GM21528 (cell line): ENCODE results near the gene EIF4ENIF1.
A peak's percentile ranks its signal among the peaks of the same experiment; 100 is the strongest.
"Not testable (repeated sequence)": the region's sequence is repeated elsewhere in the genome, so short reads cannot be mapped to it uniquely, and the experiment has no call there.

Experiments
- ATAC-seq: cut with Tn5 transposase; IDR thresholded peaks from one replicate; pipeline ENCODE4 v1.9.1; 2021; ENCODE audit warnings: mild to moderate bottlenecking, moderate library complexity; ENCODE audit not compliant: unreplicated experiment, low FRiP score

The EIF4ENIF1 gene, protein sequence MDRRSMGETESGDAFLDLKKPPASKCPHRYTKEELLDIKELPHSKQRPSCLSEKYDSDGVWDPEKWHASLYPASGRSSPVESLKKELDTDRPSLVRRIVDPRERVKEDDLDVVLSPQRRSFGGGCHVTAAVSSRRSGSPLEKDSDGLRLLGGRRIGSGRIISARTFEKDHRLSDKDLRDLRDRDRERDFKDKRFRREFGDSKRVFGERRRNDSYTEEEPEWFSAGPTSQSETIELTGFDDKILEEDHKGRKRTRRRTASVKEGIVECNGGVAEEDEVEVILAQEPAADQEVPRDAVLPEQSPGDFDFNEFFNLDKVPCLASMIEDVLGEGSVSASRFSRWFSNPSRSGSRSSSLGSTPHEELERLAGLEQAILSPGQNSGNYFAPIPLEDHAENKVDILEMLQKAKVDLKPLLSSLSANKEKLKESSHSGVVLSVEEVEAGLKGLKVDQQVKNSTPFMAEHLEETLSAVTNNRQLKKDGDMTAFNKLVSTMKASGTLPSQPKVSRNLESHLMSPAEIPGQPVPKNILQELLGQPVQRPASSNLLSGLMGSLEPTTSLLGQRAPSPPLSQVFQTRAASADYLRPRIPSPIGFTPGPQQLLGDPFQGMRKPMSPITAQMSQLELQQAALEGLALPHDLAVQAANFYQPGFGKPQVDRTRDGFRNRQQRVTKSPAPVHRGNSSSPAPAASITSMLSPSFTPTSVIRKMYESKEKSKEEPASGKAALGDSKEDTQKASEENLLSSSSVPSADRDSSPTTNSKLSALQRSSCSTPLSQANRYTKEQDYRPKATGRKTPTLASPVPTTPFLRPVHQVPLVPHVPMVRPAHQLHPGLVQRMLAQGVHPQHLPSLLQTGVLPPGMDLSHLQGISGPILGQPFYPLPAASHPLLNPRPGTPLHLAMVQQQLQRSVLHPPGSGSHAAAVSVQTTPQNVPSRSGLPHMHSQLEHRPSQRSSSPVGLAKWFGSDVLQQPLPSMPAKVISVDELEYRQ

GRCh38 chr22:31489632-31490495, at the start of gene EIF4ENIF1:
EIF4ENIF1 (minus strand) TSS chr22:31489842; CDS start chr22:31488718, 1,124 bp downstream.
- ATAC-seq, result peak; percentile 42

DNA sequence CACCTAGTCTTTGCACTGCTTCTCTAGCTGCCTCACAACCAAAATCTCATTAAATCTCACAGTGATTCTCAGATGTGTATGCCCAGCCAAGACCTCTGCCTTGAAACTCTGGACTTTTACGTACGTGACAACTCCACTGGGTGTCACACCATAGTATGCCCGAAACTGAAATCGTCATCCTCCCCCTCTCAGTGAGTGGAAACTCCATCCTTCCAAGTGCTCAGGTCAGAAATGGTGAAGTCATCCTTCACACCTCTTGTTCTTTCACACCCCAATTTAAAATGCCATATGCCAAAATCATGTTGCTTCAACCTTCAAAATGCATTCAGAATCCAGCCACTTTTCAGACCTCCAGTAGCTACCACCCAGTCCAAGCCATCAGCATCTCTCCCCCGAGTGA, 49.2 kb upstream of the EIF4ENIF1 start:
- no peak for ATAC-seq

DNA sequence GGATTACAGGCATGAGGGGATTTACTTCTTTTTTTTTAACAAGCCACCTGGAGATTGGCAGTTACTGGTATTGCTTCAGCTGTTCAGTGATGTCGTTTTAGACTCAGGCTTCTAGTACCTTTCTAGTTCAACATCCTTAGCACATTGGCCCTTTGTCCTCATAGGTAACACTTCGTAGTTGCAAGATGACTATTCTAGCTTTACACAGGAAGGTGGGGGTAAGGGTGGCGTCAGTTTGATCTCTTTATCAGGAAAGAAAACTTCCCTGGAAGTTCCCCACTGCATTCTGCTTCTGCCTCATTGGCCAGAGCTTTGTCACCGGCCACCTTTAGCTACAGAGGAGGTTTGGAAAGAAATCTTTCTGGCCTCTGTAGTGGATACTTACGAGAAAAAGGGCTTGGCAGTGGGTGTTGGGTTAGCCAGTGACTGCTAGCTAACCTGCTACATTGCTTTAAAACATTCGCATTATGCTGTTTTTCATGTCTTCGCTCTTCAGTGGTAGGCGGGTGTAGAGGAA, 47.4 kb upstream of the EIF4ENIF1 start:
- no peak for ATAC-seq

DNA sequence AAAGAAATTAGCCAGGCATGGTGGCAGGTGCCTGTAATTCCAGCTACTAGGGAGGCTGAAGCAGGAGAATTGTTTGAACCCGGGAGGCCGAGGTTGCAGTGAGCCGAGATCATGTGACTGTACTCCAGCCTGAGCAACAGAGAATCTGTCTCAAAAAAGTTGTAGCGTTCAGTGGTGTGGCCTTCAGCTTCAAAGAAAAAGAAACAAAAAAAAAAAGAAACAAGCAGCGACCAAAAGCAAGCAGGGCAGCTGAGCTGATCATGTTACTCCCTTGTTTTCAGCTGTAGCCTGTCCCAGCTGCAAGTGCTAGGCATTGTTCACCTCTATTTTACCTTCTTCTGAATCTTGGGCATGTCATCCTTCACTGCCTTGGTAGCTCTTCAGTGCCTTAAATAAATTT, 43.7 kb upstream of the EIF4ENIF1 start:
- ATAC-seq, result no peak

DNA sequence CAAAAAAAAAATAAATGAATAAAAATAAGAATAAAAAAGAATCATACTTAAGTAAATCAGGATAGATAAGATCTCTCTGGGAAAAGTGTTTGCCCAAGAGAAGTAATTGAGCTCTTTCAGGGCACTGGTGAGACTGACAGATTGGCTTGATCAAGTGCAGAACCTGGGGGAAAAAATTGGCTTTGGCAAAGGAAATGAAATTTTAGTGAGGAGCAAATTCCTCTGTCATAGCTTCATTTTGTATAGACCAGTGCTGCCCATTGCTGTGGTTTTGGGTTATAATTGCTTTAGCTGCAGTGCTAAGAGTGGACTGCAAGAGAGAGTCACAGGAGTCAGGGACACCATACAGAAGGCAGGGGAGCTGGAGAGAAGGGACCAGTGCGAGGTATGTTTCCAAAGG, 42.4 kb upstream of the EIF4ENIF1 start:
- no peak for ATAC-seq

DNA sequence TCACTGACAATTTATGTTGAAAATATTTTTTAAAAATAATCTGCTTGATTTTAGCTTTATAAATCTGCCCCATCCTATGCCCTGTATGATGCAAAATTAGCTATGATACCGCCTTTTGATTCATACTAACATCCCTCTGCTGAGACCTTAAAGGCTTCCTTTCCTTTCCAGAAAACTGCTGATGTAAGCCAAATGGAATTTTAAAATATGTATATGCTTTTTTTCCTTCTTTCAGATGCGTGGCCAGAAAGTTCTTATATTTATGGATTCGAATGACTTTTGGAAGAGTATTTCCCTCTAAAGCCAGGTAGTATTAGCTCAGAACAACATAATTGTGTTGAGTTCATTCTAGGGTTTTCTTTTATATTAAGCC, 41.2 kb upstream of the EIF4ENIF1 start:
- no peak for ATAC-seq

DNA sequence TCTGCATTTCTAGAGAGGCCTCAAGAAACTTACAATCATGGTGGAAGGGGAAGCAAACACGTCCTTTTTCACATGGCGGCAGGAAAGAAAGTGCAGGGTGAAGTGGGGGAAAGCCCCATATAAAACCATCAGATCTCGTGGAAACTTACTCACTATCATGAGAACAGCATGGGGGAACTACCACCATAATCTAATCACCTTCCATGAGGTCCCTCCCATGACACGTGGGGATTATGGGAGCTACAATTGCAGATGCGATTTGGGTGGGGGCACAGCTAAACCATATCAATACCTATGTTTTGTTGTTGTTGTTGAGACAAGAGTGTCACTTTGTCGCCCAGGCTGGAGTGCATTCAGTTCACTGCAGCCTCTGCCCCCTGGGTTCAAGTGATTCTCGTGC, 36.6 kb upstream of the EIF4ENIF1 start:
- no peak for ATAC-seq

DNA sequence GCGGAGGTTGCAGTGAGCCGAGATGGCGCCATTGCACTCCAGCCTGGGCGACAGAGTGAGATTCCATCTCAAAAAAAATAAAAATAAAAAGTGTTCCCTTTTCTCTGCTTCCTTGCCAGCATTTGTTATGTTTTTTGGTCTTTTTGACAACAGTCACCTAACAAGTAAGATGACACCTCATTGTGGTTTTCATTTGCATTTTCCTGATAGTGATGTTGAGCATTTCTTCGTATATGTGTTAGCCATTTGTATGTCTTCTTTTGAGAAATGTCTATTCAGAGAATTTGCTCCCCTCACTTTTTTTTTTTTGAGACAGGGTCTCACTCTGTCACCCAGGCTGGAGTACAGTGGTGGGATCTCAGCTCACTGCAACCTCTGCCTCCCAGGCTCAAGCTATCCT, 34.5 kb upstream of the EIF4ENIF1 start:
- not testable (repeated sequence) for ATAC-seq

DNA sequence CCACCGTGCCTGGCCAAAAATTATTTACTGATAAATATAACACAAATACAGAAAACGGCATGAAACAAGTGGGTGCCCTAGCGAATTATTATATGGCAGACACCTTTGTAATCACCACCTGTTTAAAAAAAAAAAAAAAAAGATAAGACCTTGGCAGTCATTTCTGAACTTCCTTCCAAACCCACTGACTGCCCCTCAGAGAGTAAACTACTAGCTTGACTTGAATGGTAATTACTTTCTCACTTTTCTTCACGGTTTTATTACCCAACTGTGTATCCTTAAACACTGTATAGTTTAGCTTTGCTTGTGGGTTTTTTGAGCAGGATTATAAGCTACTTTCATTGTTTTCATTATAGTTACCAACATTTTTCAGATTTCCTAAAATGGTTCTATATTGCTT, 30.4 kb upstream of the EIF4ENIF1 start:
- ATAC-seq, result no peak

GRCh38 chr22:31509061-31509762, 19.6 kb upstream of the EIF4ENIF1 start:
- no peak for ATAC-seq

DNA sequence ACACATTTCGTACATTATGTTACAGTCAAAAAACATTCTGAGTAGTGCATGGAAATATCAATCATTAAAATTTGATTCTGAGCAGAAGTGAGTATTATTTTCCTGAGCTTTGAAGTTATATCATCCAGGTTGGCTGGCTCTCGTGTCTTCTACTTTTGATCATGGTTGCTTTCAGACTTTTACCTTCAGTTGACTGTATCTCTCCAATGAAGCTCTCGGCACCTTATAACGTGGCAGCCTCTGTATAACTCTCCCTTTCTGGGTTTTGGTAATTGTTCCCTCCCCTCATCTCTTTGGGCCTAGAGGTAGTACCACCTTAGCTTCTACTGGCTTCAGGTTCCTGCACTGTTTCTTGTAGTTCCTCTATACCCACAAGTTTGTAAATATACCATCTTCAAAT, 18.9 kb upstream of the EIF4ENIF1 start:
- no peak for ATAC-seq

DNA sequence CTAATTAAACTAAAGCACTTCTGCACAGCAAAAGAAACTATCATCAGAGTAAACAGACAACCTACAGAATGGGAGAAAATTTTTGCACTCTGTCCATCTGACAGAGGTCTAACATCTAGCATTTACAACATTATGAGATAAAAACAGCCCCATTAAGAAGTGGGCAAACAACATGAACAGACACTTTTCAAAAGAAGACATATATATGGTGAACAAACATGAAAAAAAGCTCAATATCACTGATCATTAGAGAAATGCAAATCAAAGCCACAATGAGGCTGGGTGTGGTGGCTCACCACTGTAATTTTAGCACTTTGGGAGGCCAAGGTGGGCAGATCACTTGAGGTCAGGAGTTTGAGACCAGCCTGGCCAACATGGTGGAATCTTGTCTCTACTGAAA, 17.9 kb upstream of the EIF4ENIF1 start:
- ATAC-seq, result not testable (repeated sequence)

DNA sequence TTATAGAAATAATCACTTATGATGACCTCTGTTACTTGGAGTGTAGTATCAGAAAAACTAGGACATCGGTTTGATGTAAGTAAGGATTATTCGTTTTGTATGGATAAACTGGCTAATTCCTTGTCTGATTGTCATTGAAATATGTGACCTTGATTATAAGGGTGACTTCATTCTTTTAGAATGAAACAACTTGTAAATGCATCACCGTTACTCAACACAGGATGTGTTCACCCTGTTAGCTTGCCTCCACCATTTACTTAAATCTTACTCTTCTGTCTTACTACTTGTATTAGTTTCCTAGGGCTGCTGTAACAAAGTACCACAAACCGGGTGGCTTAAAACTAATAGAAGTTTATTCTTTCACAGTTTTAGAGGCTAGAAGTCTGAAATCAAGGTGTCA, 14.6 kb upstream of the EIF4ENIF1 start:
- ATAC-seq, result no peak

- no peak for ATAC-seq
These were observed 13.7 kb upstream of the EIF4ENIF1 start for GRCh38 chr22:31503211-31503964.

DNA sequence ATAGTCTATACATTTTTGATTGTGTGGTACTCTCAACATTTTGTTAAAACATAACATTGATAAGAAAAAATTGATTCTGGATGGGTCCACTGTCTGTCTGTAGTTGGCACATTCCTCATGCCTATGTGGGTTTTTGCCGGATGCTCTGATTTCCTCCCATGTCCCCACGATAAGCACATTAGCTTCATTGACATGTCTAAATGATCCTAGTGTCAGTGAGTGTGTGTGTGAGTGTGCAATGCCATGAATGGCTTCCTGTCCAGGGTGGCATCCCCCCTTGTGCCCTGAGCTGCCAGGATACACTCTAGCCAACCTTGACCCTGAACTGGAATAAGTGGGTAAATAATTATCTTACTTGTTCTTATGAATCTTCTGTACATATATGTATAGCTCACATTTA, 12.1 kb upstream of the EIF4ENIF1 start:
- ATAC-seq, result no peak

DNA sequence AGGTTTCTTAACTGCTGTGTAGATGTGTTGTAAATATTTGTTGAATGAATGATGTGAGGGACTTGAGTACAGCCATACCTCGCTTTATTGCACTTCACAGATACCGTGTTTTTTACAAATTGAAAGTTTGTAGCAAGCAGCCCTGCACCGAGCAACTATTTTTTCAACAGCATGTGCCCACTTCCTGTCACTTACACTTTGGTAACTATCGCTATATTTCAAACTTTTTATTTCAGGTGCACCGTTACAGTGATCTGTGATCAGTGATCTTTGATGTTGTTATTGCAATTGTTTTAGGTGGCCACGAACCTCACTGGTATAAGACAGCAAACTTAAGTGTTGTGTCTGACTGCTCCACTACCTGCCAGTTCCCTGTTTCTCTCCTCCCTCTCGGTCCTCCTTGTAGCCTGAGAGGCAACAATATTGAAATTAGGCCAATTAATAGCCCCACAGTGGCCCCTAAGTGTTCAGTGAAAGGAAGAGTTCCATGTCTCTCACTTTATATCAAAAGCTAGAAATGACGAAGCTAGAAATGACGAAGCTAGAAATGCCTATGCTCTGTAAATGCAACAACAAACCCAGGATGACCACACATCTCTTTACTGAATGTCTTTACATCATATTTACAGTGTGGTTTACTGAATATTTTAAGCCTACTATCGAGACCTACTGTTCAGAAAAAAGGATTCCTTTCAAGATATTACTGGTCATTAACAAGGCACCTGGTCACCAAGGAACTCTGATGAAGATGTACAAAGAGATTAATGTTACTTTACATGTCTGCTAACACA, 7.7 kb upstream of the EIF4ENIF1 start:
- ATAC-seq, result no peak

DNA sequence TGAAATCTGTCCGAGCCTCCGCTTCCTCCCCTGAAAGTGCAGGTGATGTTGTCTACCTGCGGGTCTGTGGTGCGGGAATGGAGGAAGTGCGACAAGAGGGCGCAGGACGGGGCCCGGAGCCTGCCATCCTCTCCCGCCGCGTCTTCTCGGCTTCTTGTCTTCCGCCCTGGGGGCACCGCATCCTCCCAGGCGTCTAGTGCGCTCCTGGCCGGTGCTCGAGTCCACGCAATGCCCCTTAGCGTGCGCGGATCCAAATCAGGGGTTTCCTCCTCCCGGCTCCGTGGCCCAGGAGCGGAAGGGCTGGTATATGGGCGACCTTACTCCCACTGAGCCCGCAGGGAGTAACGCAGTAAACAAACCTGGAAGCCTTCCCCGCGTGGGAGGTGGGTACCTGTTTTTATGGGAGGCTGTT, 7.1 kb upstream of the EIF4ENIF1 start:
- peak; percentile 16 for ATAC-seq
